Activated B cell treated with CpG ODN at 0.5 μM for 24 hours (primary cell): ENCODE results near the gene NXN. TPM values are rescaled to one million over a fixed set of nuclear protein-coding genes. Genes with fewer than 3 reads are reported as not detected.

Experiments
- ATAC-seq: fragments of 200-7000 bp; cut with Tn5 transposase; one replicate; pipeline ENCODE4 v1.10.0; 2021; ENCODE audit warnings: low read depth, mild to moderate bottlenecking, moderate library complexity
- CTCF ChIA-PET: fragments of 350-600 bp; sonication (Branson Sonifier 250); formaldehyde crosslinking; loops from one replicate; lab custom pipeline; 2021; ENCODE audit warnings: antibody characterized with exemption; lab: Charles Lee
- POLR2A ChIA-PET: fragments of 350-600 bp; sonication (Branson Sonifier 250); formaldehyde crosslinking; loops from one replicate; lab custom pipeline; 2021; ENCODE audit warnings: antibody characterized with exemption; lab: Charles Lee
- DNase-seq: peaks from one replicate; pipeline ENCODE4 v3.0.0; 2022
- H3K27ac Mint-ChIP-seq: one replicate; pipeline ENCODE4 v1.8.0; 2020; ENCODE audit warnings: mixed read lengths
- H3K27me3 Mint-ChIP-seq: one replicate; pipeline ENCODE4 v1.8.0; 2021; ENCODE audit warnings: mixed read lengths
- H3K36me3 Mint-ChIP-seq: one replicate; pipeline ENCODE4 v1.8.0; 2021; ENCODE audit warnings: low read depth, mixed read lengths
- H3K4me1 Mint-ChIP-seq: one replicate; pipeline ENCODE4 v1.8.0; 2021; ENCODE audit warnings: mixed read lengths
- H3K4me3 Mint-ChIP-seq: one replicate; pipeline ENCODE4 v1.8.0; 2020; ENCODE audit warnings: mild to moderate bottlenecking, mixed read lengths
- H3K9me3 Mint-ChIP-seq: one replicate; pipeline ENCODE4 v1.8.0; 2020; ENCODE audit warnings: mixed read lengths
- CTCF ChIP-seq: fragments of 200-600 bp; IDR thresholded peaks from one replicate; pipeline ENCODE4 v1.8.0; 2022; ENCODE audit warnings: antibody characterized with exemption, mild to moderate bottlenecking
- intact Hi-C: fragments of 100-400 bp; cut with micrococcal nuclease; formaldehyde crosslinking; loops from one replicate; pipeline ENCODE4 v1.15.1; 2024
- total RNA-seq: library from RNA; stranded (reverse); gene quantifications from 2 replicates; pipeline ENCODE4 v1.2.3, GENCODE V29; 2022

The NXN gene
- total RNA-seq, 1 donor from 2014 or later = 0.22 TPM

DNA sequence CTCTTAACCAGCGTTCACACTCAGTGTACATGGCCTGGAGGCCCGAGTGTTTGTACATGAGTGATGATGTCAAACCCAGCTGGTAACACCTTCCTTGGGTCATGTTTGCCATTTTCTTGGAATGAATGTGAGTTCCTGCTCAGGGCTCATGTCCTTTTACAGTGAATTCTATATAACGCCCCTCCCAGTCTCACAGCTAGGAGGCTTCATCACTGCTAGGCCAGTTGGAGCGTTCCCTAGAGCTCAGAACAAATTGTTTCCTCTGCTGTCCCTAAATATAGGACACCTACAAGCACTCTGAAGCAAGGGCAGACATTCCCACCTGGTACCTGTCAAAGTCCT is 22.8 kb upstream of the NXN start:
- DNase-seq (no peak), ATAC-seq (no peak)
- ChIA-PET CTCF (no interaction called here), POLR2A (no interaction called here)
- intact Hi-C loops = no loop called here
- Mint-ChIP-seq H3K27me3 (no peaks in the 10 kb centered on the region), H3K27ac (no peak overlapping the region), H3K36me3 (peaks cover 62% of the 10 kb centered on the region), H3K4me3 (no peak overlapping the region), H3K9me3 (no peaks in the 10 kb centered on the region), H3K4me1 (peaks cover 14% of the 10 kb centered on the region)
- TF ChIP-seq CTCF = no peak

DNA sequence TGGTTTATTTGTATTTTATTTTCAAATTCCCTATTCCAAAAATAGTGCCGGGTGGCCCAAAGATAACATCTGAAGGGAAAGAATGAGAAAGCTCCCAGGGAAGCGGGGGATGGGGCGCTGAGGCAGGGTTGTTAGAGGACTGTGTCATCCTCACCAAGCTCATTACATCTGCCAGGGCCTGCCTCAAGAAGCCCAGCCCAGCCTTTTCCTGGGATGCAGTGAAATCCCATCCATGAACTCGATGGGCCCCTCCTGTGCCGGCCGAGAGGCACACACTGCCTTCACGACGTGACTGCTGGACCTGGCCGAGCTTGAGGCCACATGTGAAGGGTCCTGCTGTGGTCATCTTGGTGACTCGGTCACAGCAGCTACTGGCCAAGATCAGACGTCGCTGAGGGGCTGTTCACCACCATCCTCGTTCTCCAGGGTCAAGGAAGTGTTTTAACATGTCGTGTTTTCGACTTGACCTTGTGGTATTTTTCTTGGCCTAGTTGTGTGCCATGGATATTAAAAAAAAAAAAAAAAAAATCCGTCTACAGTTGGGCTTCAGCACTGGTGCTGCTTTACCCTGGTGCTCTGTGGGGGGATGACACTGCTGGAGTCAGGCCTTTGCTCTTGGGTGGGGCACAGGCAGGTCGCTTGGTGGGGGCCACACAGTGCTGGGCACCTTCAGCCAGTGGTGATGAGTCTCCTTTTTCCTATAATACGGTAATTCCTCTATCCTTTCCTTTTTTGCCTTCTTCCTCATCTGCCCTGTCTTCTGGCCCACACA is 22.2 kb upstream of the NXN start:
- H3K27me3 Mint-ChIP-seq = no peaks in the 10 kb centered on the region
- H3K4me3 Mint-ChIP-seq = no peak overlapping the region
- H3K27ac Mint-ChIP-seq = no peak overlapping the region
- H3K9me3 Mint-ChIP-seq = no peaks in the 10 kb centered on the region
- CTCF ChIA-PET = no interaction called here
- peaks cover 62% of the 10 kb centered on the region for H3K36me3 Mint-ChIP-seq
- ATAC-seq (no peak), DNase-seq (no peak)
- H3K4me1 Mint-ChIP-seq = peaks cover 17% of the 10 kb centered on the region
- TF ChIP-seq CTCF = no peak
- POLR2A ChIA-PET = no interaction called here
- intact Hi-C loops = no loop called here

DNA sequence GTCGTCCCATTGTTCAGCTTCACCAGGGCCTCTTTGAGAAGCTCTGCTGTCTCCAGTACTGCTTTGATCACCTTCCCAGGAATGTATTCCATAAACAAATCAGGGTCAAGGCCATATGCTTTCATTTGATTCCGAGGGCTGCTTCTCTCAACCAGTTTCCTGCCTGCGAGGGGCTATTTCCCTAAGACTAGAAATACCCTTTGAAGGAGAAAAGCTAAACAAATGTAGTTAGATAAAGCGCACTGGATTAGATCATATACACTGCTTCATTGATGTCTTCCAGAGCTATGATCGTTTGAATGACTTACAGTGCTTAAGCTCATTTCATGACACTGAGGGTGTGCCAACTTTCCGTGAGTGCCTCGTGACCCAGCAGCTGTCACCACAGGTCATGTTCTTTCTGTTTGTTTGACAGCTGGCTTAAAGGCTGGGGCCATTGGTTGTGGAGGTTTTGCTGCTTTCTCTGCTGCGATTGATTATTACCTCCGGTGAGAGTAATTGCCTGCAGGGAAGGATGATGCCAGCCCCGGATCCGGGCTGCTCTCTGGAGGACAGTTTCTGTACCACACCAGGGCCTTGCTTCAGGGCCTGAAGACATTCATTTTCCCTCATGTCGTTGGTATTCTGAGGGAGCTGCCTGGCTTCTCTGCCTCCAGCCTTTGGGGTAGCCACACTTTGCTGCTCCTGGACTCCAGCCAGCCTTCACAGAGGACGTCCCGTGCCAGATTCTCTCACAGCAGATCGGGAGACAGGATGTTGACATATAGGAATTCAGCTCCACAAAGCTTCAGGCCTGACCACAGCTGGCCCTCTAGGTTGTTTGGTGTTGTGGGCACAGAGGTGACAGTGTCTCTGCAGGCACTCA is 21.3 kb upstream of the NXN start:
- H3K4me1 Mint-ChIP-seq = peaks cover 21% of the 10 kb centered on the region
- POLR2A ChIA-PET = interaction anchor here (0.6 to 0.8 kb wide), 2 partner anchors 218 to 289 kb away, joined by 4 to 6 read pairs; partner anchors contain the start of genes GLOD4 and MRM3
- no peak for DNase-seq
- H3K4me3 Mint-ChIP-seq = no peak overlapping the region
- H3K9me3 Mint-ChIP-seq = no peaks in the 10 kb centered on the region
- H3K27ac Mint-ChIP-seq = no peak overlapping the region
- H3K27me3 Mint-ChIP-seq = no peaks in the 10 kb centered on the region
- peaks cover 62% of the 10 kb centered on the region for H3K36me3 Mint-ChIP-seq
- TF ChIP-seq CTCF = no peak
- CTCF ChIA-PET = interaction anchor here (2.0 kb wide), 1 partner anchor 122 kb away, joined by 5 read pairs; no protein-coding TSS in a partner anchor
- no peak for ATAC-seq
- intact Hi-C loops = no loop called here

GRCh38 chr17:998111-998510 is 18.5 kb upstream of the NXN start:
- TF ChIP-seq CTCF = no peak
- Mint-ChIP-seq H3K27ac (peak overlapping the region; percentile 53), H3K4me1 (peaks cover 21% of the 10 kb centered on the region), H3K27me3 (no peaks in the 10 kb centered on the region), H3K36me3 (peaks cover 40% of the 10 kb centered on the region), H3K4me3 (peak overlapping the region; percentile 98), H3K9me3 (peaks cover 5% of the 10 kb centered on the region)
- no peak for ATAC-seq
- DNase-seq = no peak
- POLR2A ChIA-PET = no interaction called here
- intact Hi-C loops = loop anchor here (5.0 to 10.0 kb wide), 4 partner anchors 184 to 1304 kb away; partner anchors contain the start of genes SMG6 and SRR
- CTCF ChIA-PET = interaction anchor here (2.3 to 2.6 kb wide), 2 partner anchors 18 to 118 kb away, joined by 10 to 29 read pairs; partner anchors contain the start of gene NXN
